Measurements from ENCODE around the gene MACROD2. TPM values are rescaled to one million over a fixed set of nuclear protein-coding genes. Genes with fewer than 3 reads are reported as not detected.
"Not testable (repeated sequence)": the region's sequence is repeated elsewhere in the genome, so short reads cannot be mapped to it uniquely, and the experiment has no call there.

The MACROD2 gene
- total RNA-seq, 1 experiment from 2014 or later: 0.12 TPM

DNA sequence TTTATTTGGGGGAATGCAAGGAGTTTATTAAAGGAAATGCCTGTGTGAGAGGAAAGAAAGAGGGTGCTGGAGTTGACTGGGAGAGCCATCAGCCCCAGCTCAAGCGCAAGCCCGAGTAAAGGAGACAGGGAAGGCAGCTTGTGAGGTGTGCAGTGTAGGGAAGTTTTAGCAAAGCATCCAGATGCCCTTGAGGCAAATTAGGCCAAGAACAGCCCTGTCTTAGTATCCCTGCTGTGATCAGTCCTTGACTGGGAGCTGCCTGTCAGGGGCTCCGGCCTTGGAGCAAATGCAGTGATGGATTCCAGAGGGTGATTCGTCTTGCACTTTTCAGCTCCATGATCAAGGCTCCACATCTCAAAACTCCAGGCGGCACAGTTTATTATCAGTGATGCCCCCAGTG lies 2016.2 kb downstream of the MACROD2 start:
- Histone ChIP-seq H3K27me3 (no peaks in the 10 kb centered on the region), H3K4me3 (no peak overlapping the region), H3K9me3 (replicated peaks) (no peaks in the 10 kb centered on the region), H3K4me1 (no peaks in the 10 kb centered on the region), H3K27ac (no peak overlapping the region), H3K36me3 (no peaks in the 10 kb centered on the region)
- no peak for DNase-seq

DNA sequence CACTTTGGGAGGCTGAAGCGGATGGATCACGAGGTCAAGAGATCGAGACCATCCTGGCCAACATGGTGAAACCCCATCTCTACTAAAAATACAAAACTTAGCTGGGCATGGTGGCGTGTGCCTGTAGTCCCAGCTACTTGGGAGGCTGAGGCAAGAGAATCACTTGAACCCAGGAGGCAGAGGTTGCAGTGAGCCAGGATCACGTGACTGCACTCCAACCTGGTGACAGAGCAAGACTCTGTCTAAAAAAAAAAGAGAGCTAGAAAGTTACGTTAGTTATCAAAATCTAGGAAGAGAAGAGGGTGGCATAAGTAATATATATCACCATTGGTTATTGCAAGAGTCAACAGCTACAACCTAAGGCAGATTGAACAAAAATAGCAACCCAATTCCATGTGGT lies 2017.6 kb downstream of the MACROD2 start:
- H3K4me3 ChIP-seq; H3K27ac ChIP-seq; H3K36me3 ChIP-seq; H3K27me3 ChIP-seq; H3K4me1 ChIP-seq; H3K9me3 ChIP-seq (replicated peaks); DNase-seq: not testable (repeated sequence)

DNA sequence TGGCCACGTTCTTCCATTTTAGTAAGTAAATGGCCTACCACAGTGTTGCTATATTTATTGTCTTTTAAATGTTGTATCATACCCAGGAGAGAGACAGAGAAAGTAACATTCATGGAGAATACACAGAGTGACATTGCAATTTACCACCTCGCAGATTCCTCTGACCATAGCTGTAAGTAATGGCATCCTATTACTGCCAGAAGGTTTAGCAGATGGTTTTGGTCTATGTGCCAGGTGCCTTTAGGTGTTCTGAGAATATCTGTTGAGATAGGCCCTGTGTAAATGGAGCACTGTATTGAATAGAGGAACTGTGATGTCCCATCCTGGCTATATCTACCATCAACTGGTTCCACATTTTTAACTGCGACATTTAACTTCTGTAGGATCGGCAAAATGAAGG lies 2018.3 kb downstream of the MACROD2 start:
- no peak for DNase-seq
- Histone ChIP-seq H3K27ac (no peak overlapping the region), H3K4me1 (no peaks in the 10 kb centered on the region), H3K4me3 (no peak overlapping the region), H3K27me3 (no peaks in the 10 kb centered on the region), H3K9me3 (replicated peaks) (no peaks in the 10 kb centered on the region), H3K36me3 (no peaks in the 10 kb centered on the region)

DNA sequence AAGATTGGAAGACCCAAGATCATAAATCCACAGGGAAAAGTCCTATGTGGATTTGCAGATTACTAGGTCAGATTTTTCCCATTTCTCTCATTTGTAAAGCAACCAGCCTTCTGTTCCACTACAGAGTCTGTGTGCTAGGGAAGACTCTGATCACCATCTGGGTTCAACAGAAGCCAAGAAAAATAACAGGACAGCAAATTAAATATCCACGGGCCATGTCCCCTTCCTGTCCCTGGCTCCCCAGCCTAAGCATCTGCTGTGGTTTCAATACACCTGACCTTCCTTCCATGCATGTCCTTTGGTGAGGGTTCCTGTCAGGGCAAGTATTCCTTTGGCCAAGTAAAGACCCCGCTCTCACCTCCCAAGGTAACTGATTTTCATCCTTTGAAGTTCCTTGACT lies 2019.1 kb downstream of the MACROD2 start:
- DNase-seq: no peak
- H3K36me3 ChIP-seq: no peaks in the 10 kb centered on the region
- no peaks in the 10 kb centered on the region for H3K27me3 ChIP-seq

DNA sequence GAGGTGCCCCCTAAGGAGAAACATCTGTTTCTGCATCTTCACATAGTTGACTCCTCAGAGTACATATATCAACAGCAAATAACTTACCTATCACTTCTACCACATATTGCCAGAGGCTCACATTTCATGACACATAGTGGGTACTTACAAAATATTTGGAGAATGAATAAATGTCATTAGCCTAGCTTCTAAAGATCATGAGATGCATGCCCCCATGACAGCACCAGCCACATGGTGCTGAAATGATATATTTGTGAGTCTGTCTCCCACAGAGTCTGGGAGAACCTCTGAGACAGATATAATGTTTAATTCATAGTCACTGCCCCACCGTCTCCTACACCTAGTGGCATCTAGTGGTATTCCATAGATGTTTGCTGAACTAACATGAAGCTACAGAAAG lies 2022.3 kb downstream of the MACROD2 start:
- no peak overlapping the region for H3K27ac ChIP-seq
- H3K4me3 ChIP-seq: no peak overlapping the region
- no peaks in the 10 kb centered on the region for H3K36me3 ChIP-seq
- no peaks in the 10 kb centered on the region for H3K9me3 ChIP-seq (replicated peaks)
- no peaks in the 10 kb centered on the region for H3K4me1 ChIP-seq
- DNase-seq: no peak
- no peaks in the 10 kb centered on the region for H3K27me3 ChIP-seq

More for the DNA sequence above, 2019.1 kb downstream of the MACROD2 start:
- Histone ChIP-seq H3K27ac (no peak overlapping the region), H3K9me3 (replicated peaks) (no peaks in the 10 kb centered on the region), H3K4me3 (no peak overlapping the region), H3K4me1 (no peaks in the 10 kb centered on the region)

DNA sequence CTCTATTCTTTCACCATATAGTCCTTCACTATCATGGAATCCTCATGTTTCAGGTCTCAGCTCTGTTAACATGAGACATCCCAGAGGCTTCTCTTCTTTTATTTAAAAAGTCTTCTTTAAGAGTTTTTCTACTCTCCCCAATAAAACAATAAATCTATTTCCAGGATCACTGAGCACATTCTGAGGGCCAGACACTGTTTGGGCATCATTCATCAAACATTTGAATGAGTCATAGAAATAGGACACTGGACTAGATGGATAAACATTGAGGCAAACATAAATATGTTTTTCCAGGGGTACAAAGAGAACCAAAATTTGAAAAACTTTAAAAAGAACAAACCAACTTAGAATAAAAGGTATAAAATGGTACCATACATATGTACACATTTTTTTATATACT lies 2023.6 kb downstream of the MACROD2 start:
- no peaks in the 10 kb centered on the region for H3K27me3 ChIP-seq
- H3K27ac ChIP-seq: no peak overlapping the region
- no peak overlapping the region for H3K4me3 ChIP-seq
- no peaks in the 10 kb centered on the region for H3K36me3 ChIP-seq
- H3K9me3 ChIP-seq (replicated peaks): no peaks in the 10 kb centered on the region
- H3K4me1 ChIP-seq: no peaks in the 10 kb centered on the region
- DNase-seq: no peak

DNA sequence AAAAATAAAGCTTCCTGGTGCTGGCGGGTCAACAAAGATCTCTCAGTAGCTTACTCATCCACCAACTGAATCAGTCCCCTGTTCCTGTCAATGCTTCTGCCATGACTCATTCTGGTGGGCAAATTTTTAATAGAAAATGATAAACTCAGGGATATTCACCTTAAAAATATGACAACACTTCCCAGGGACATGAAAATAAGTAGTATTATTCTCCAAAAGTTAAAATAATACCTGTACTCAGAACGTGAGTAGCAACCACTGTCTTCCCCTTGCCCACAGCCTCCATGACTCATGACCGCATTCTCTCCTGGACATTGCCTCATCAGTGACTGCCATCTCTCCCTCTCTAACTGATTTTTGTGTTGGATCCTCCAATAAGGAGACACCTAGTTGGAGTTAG lies 2025.7 kb downstream of the MACROD2 start:
- Histone ChIP-seq H3K4me3 (no peak overlapping the region), H3K4me1 (peaks cover 14% of the 10 kb centered on the region), H3K27ac (no peak overlapping the region), H3K9me3 (replicated peaks) (no peaks in the 10 kb centered on the region), H3K36me3 (no peaks in the 10 kb centered on the region), H3K27me3 (no peaks in the 10 kb centered on the region)
- DNase-seq: no peak

DNA sequence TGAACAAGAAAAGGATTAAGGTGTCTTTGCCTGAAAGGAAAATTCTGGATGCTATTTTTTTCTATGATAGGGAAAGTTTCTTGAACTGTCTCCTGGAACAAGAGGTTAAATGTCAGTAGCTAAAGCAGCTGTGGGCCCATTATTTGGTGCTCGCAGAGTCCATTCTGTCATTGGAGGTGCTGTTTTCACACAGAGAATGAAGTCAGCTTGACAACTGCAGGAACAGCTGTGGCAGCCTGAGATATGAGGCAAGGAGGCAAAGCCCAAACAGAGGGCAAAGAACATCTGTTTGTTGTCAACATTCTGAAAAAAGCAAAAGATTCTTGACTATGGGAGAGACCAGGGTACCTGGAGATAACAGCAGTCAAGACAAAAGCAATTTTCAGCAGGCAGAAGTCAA lies 2029.8 kb downstream of the MACROD2 start:
- DNase-seq: peak; percentile 59 to 71
- Histone ChIP-seq H3K4me3 (no peak overlapping the region), H3K9me3 (replicated peaks) (no peaks in the 10 kb centered on the region), H3K27me3 (no peaks in the 10 kb centered on the region), H3K4me1 (peaks cover 14% of the 10 kb centered on the region), H3K27ac (peak overlapping the region; percentile 42; the same call in 1 of the 2 replicates), H3K36me3 (no peaks in the 10 kb centered on the region)

DNA sequence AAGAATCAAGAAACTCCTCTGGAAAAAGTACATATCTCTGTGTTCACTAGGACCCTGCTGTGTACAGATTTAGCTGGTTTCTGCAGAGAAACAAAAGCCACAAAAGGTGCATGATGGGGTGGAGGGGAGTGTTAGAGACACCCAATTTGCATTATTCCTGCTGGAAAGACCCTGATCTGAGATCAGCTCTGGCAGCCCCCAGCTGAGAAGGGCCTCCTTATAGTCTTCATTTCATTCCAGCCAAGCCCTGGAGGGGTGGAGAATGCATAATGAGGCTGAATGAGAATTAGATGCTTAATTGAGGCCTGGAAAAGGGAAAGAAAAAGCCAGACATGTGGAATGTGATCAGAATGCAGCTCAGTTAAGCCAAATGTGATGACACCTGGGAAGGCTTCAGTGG lies 2032.4 kb downstream of the MACROD2 start:
- DNase-seq: no peak
- H3K27ac ChIP-seq: no peak overlapping the region

DNA sequence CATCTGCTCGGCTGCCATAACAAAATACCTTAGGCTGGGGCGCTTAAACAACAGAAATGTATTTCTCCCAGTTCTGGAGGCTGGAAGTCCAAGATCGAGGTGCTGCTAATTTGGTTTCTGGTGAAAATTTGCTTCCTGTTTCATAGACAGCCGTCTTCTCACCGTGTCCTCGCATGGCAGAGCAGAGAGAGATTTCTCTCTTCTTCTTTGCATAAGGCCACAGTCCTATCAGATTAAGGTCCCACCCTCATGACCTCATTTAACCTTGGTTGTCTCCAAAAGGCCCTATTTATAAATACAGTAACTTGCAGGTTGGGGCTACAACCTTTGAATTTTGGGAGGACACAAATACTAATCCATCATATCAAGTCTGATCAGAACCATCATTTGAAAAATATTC lies 2033.6 kb downstream of the MACROD2 start:
- Histone ChIP-seq H3K27ac (no peak overlapping the region), H3K4me3 (no peak overlapping the region), H3K27me3 (no peaks in the 10 kb centered on the region), H3K9me3 (replicated peaks) (no peaks in the 10 kb centered on the region), H3K4me1 (peaks cover 14% of the 10 kb centered on the region), H3K36me3 (no peaks in the 10 kb centered on the region)
- DNase-seq: no peak

More for the DNA sequence above, 2032.4 kb downstream of the MACROD2 start:
- Histone ChIP-seq H3K4me3 (no peak overlapping the region), H3K9me3 (replicated peaks) (no peaks in the 10 kb centered on the region), H3K36me3 (no peaks in the 10 kb centered on the region), H3K4me1 (peaks cover 14% of the 10 kb centered on the region), H3K27me3 (no peaks in the 10 kb centered on the region)

DNA sequence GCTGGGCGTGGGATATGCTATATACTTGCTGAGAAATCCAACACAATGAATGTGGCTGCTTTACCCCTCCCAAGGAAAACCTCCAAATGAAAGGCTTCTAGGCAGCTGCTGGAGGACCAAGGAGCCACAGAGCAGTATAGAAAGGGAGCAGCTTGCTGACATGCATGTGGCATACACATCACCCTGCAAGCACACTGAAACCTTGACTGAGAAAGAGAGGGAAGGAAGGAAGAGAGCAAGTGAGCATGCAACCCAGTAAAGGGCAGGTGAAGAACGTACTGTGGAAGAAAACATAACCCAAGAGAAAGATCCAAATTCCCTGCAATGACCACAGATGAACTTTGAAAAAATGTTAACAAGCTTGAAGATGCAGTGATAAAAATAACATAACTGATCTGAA lies 2034.9 kb downstream of the MACROD2 start:
- no peaks in the 10 kb centered on the region for H3K27me3 ChIP-seq
- no peaks in the 10 kb centered on the region for H3K36me3 ChIP-seq
- peaks cover 4% of the 10 kb centered on the region for H3K4me1 ChIP-seq
- no peak overlapping the region for H3K27ac ChIP-seq
- DNase-seq: no peak
- no peaks in the 10 kb centered on the region for H3K9me3 ChIP-seq (replicated peaks)
- H3K4me3 ChIP-seq: no peak overlapping the region

DNA sequence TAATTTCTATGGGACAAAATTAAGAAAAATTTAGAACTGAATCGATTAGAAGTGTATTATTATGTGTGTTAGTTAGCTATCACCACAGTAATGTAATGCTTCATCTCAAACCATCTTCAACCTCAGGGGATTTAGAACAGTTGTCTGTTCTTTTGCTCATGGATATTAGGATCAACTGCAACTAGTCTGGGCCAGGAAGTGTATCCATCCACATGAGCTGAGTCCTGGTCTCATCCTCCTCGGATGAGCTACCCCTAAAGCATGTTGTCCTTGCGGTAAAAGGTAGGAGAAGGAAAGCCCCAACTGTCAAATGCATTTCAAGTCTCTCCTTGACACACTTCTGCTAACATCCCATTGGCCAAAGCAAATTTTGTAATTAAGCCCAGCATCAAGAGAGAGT lies 2040.3 kb downstream of the MACROD2 start:
- DNase-seq: peak in 1 of 2 experiments; percentile 17
- H3K36me3 ChIP-seq: no peaks in the 10 kb centered on the region
- no peak overlapping the region for H3K4me3 ChIP-seq
- no peaks in the 10 kb centered on the region for H3K9me3 ChIP-seq (replicated peaks)
- H3K27ac ChIP-seq: no peak overlapping the region
- no peaks in the 10 kb centered on the region for H3K27me3 ChIP-seq
- peaks cover 4% of the 10 kb centered on the region; the same call in 1 of the 2 replicates for H3K4me1 ChIP-seq

DNA sequence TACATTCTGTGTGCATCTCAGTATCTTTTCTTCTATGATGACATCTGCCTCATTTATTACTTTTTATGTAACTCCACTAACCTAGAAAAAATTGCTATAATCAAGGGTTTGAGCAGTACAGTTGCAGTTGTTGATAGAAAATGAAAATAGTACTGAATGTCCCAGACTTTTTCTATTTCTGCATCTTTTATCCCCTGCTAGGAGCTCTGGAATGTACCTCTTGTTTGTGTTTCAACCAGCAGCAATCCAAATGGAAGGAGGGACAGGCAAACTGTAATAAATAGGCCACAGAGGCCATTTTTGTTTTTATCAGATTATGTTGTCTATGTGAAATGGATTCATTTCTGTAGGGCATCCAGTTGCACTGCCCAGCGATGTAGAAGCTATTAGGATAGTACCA lies 2041.0 kb downstream of the MACROD2 start:
- H3K9me3 ChIP-seq (replicated peaks): no peaks in the 10 kb centered on the region

DNA sequence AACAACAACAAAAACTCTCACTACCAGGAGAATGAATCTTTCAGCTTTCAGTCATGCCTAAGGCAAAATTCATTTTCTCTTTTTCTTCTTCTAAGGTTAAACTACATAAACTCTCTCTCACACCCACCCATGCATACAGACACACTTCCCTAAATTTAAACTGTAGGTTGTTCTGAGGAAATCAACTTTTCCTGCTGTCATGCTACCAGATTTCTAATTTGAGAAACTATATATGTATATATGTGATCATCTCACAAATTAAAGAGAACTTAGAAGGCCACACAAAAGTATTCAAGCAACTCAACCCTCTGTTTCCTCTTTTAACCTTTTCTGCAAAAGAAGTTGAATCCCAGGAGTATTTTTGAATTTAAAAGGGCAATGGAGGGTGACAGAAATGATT lies 2045.4 kb downstream of the MACROD2 start:
- H3K27me3 ChIP-seq: no peaks in the 10 kb centered on the region
- H3K4me3 ChIP-seq: no peak overlapping the region
- H3K9me3 ChIP-seq (replicated peaks): no peaks in the 10 kb centered on the region
- DNase-seq: no peak
- no peak overlapping the region for H3K27ac ChIP-seq
- no peaks in the 10 kb centered on the region for H3K36me3 ChIP-seq
- H3K4me1 ChIP-seq: no peaks in the 10 kb centered on the region; the same call in 1 of the 2 replicates

More for the DNA sequence above, 2041.0 kb downstream of the MACROD2 start:
- Histone ChIP-seq H3K27ac (no peak overlapping the region), H3K4me3 (no peak overlapping the region), H3K36me3 (no peaks in the 10 kb centered on the region), H3K27me3 (no peaks in the 10 kb centered on the region), H3K4me1 (peaks cover 4% of the 10 kb centered on the region; the same call in 1 of the 2 replicates)
- DNase-seq: no peak

DNA sequence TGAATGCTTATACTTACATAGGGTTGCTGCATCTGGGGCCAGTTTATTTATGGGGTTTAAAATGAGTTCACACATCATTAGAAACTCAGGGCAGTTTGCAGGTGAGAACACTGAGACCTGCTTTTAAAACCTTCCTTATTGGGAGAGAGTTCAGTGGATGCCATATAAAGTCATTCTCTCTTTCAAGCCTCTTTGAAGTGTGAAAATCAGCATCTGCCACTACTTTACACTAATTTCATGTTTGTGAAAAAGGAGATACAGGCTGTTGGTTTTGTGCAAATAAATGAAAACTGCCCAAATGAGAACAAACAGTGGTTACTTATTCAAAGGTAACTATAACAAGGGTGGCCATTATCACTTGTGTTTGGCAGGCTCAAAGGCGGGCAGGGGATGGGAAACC lies 2047.4 kb downstream of the MACROD2 start:
- H3K9me3 ChIP-seq (replicated peaks): no peaks in the 10 kb centered on the region
- H3K27me3 ChIP-seq: no peaks in the 10 kb centered on the region
- DNase-seq: no peak
- H3K4me3 ChIP-seq: no peak overlapping the region
- H3K4me1 ChIP-seq: no peaks in the 10 kb centered on the region
- no peak overlapping the region for H3K27ac ChIP-seq
- no peaks in the 10 kb centered on the region for H3K36me3 ChIP-seq

DNA sequence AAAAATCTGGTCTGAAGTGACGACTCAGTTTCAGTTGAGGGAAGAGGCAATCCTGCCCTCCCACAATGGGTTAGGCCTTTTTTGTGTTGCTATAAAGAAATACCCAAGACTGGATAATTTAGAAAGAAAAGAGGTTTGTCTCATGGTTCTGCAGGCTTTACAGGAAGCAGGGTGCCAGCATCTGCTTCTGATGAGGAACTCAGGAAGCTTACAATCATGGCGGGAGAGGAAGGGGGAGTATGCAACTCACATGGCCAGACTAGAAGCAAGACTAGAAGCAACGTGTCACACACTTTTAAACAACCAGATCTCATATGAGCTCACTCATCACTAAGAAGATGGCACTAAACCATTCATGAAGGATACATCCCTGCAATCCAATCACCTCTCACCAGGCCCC lies 2048.6 kb downstream of the MACROD2 start:
- no peak overlapping the region for H3K27ac ChIP-seq
- H3K27me3 ChIP-seq: no peaks in the 10 kb centered on the region
- H3K4me3 ChIP-seq: no peak overlapping the region
- no peaks in the 10 kb centered on the region for H3K9me3 ChIP-seq (replicated peaks)
- no peaks in the 10 kb centered on the region for H3K36me3 ChIP-seq
- no peak for DNase-seq
- no peaks in the 10 kb centered on the region for H3K4me1 ChIP-seq
